Hepatocyte (in vitro differentiated cells): ENCODE results near the gene GTF3C1. TPM values are rescaled to one million over a fixed set of nuclear protein-coding genes. Genes with fewer than 3 reads are reported as not detected.

Experiments used
- DNase-seq: peaks from one replicate; pipeline ENCODE4 v3.0.0-alpha.2; 2016; ENCODE audit warnings: low spot score
- H2AFZ ChIP-seq: fragments of 200-600 bp; sonication (generic); 2 replicates; pipeline ENCODE4 v1.6.0; 2016; ENCODE audit warnings: antibody characterized with exemption, mild to moderate bottlenecking
- H3K27ac ChIP-seq: fragments of 200-600 bp; sonication (generic); 2 replicates; pipeline ENCODE4 v1.5.1; 2016; ENCODE audit warnings: mild to moderate bottlenecking
- H3K27me3 ChIP-seq: fragments of 200-600 bp; sonication (generic); 2 replicates; pipeline ENCODE4 v1.6.1; 2016
- H3K36me3 ChIP-seq: fragments of 200-600 bp; sonication (generic); replicated peaks from 2 replicates; pipeline ENCODE4 v1.5.1; 2016; ENCODE audit warnings: low read depth; ENCODE audit not compliant: insufficient read depth
- H3K4me1 ChIP-seq: fragments of 200-600 bp; sonication (generic); 2 replicates; pipeline ENCODE4 v1.5.1; 2016; ENCODE audit warnings: mild to moderate bottlenecking, moderate library complexity; ENCODE audit not compliant: insufficient read depth
- H3K4me2 ChIP-seq: fragments of 200-600 bp; sonication (generic); 2 replicates; pipeline ENCODE4 v1.6.0; 2016
- H3K4me3 ChIP-seq: fragments of 200-600 bp; sonication (generic); 2 replicates; pipeline ENCODE4 v1.5.1; 2016; ENCODE audit warnings: mild to moderate bottlenecking
- H3K79me2 ChIP-seq: fragments of 200-600 bp; sonication (generic); 2 replicates; pipeline ENCODE4 v1.6.0; 2017; ENCODE audit warnings: mild to moderate bottlenecking
- H3K9me2 ChIP-seq: fragments of 200-600 bp; sonication (generic); replicated peaks from 2 replicates; pipeline ENCODE4 v1.6.0; 2017; ENCODE audit warnings: mild to moderate bottlenecking; ENCODE audit not compliant: insufficient read depth
- H3K9me3 ChIP-seq: fragments of 200-600 bp; sonication (generic); 2 replicates; pipeline ENCODE4 v1.5.1; 2016; ENCODE audit warnings: low read depth, mild to moderate bottlenecking
- H4K20me1 ChIP-seq: fragments of 200-600 bp; sonication (generic); 2 replicates; pipeline ENCODE4 v1.6.0; 2016; ENCODE audit warnings: mild to moderate bottlenecking; ENCODE audit not compliant: insufficient read depth, poor library complexity, severe bottlenecking
- EZH2 ChIP-seq: fragments of 200-600 bp; sonication (generic); IDR thresholded peaks from 2 replicates; pipeline ENCODE4 v1.6.1; 2016; ENCODE audit warnings: antibody characterized with exemption, mild to moderate bottlenecking, borderline replicate concordance
- EZH2phosphoT487 ChIP-seq: fragments of 200-600 bp; sonication (generic); IDR thresholded peaks from one replicate; pipeline ENCODE4 v1.6.1; 2018; ENCODE audit warnings: antibody characterized with exemption, mild to moderate bottlenecking, low read depth, moderate library complexity; ENCODE audit not compliant: unreplicated experiment, severe bottlenecking
- WGBS: methylation state at CpG from one replicate; pipeline ENCODE4 v1.1.6; 2016; ENCODE audit warnings: low lambda C conversion rate; ENCODE audit errors: missing lambda C conversion rate; 5-methylcytosine and 5-hydroxymethylcytosine counted together
- polyA plus RNA-seq: library from polyadenylated mRNA; unstranded; fragments of >200 nt; fragmentation: Nextera tagmentation; extraction: Ambion mirVana; gene quantifications from 2 replicates; pipeline ENCODE4 v1.2.1, GENCODE V29; 2016
- total RNA-seq: library from RNA; depleted of rRNA; stranded (reverse); fragments of >200 nt; gene quantifications from 2 replicates; pipeline ENCODE4 v1.2.3, GENCODE V29; 2014
- TF ChIP-seq, protein P1 (sequence below): fragments of 200-600 bp; sonication (generic); IDR thresholded peaks from 2 replicates; pipeline ENCODE4 v1.5.1; 2016; ENCODE audit warnings: antibody characterized with exemption, mild to moderate bottlenecking; ENCODE audit not compliant: poor library complexity

GTF3C1 gene
- total and polyA plus RNA-seq, 2 experiments from 2014 or later: 41.5 to 59.6 TPM

- peaks cover 58% of the 10 kb centered on the region for H3K79me2 ChIP-seq
These were observed 1.9 kb downstream of the GTF3C1 start for GRCh38 chr16:27547851-27548250.

DNA sequence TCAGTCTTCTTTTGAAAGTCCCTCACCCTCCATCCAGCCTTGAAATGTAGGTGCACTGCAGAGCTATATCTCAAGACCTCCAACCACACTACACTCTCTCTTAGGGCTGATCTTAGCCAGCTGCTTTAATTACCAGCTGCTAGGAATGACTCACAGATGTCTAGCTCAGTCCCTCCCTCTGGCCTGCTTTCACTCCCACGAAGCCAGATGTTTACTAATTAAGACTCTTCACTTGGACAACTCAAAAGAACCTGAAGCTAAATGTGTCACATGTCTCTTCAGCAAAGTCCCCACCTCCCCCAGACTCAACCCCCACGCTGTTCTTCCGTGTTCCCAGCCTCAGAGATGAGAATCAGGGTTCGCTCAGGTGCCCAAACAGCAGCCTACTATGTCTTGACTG is 2.6 kb downstream of the GTF3C1 start:
- Histone ChIP-seq H4K20me1 (peaks cover 29% of the 10 kb centered on the region), H3K9me3 (no peaks in the 10 kb centered on the region), H3K4me2 (peak overlapping the region; percentile 46), H2AFZ (no peak overlapping the region), H3K9me2 (no peaks in the 10 kb centered on the region), H3K4me1 (peaks cover 14% of the 10 kb centered on the region), H3K79me2 (peaks cover 56% of the 10 kb centered on the region), H3K27ac (peak overlapping the region; percentile 7), H3K4me3 (no peak overlapping the region), H3K27me3 (no peaks in the 10 kb centered on the region), H3K36me3 (no peaks in the 10 kb centered on the region)
- 53% methylated on average over 4 of the region's 4 CpGs for WGBS
- TF ChIP-seq, protein P1, sequence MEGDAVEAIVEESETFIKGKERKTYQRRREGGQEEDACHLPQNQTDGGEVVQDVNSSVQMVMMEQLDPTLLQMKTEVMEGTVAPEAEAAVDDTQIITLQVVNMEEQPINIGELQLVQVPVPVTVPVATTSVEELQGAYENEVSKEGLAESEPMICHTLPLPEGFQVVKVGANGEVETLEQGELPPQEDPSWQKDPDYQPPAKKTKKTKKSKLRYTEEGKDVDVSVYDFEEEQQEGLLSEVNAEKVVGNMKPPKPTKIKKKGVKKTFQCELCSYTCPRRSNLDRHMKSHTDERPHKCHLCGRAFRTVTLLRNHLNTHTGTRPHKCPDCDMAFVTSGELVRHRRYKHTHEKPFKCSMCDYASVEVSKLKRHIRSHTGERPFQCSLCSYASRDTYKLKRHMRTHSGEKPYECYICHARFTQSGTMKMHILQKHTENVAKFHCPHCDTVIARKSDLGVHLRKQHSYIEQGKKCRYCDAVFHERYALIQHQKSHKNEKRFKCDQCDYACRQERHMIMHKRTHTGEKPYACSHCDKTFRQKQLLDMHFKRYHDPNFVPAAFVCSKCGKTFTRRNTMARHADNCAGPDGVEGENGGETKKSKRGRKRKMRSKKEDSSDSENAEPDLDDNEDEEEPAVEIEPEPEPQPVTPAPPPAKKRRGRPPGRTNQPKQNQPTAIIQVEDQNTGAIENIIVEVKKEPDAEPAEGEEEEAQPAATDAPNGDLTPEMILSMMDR: no peak
- TF ChIP-seq EZH2phosphoT487 (no peak), EZH2 (no peak)
- peak; percentile 55 for DNase-seq

More at GRCh38 chr16:27547851-27548250, 1.9 kb downstream of the GTF3C1 start:
- no peak for DNase-seq
- Histone ChIP-seq H3K4me2 (peak overlapping the region; percentile 89), H3K27me3 (no peaks in the 10 kb centered on the region), H3K27ac (peak overlapping the region; percentile 7), H2AFZ (no peak overlapping the region), H3K36me3 (no peaks in the 10 kb centered on the region), H3K9me2 (no peaks in the 10 kb centered on the region), H4K20me1 (peaks cover 29% of the 10 kb centered on the region), H3K9me3 (no peaks in the 10 kb centered on the region), H3K4me3 (no peak overlapping the region), H3K4me1 (peaks cover 14% of the 10 kb centered on the region)
- 98% methylated on average over 2 of the region's 2 CpGs for WGBS
- TF ChIP-seq EZH2phosphoT487 (no peak), EZH2 (no peak)
- TF ChIP-seq, protein P1: no peak

DNA sequence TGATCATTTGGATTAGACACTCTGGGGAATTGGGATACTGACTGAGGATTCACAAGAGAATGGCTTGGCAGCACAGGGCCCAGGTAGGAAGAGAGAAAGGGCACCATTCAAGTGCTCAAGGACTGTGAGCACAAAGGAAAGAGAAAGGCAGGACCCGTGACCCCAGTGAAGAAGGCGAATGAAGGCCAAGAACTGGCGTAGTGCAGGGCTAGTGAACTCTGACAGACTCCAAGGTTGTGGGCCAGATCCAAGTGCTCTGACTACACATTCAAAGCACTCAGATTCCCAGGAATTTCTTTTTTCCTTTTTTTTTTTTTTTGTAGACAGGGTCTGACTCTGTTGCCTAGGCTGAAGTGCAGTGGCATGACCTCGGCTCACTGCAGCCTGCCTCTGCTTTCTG is 5.0 kb downstream of the GTF3C1 start:
- WGBS: 94% methylated on average over 4 of the region's 4 CpGs
- Histone ChIP-seq H3K4me3 (no peak overlapping the region), H3K79me2 (peaks cover 38% of the 10 kb centered on the region), H3K36me3 (no peaks in the 10 kb centered on the region), H3K27me3 (no peaks in the 10 kb centered on the region), H4K20me1 (peaks cover 29% of the 10 kb centered on the region), H3K4me1 (peaks cover 14% of the 10 kb centered on the region), H3K9me2 (no peaks in the 10 kb centered on the region), H2AFZ (no peak overlapping the region), H3K27ac (no peak overlapping the region), H3K4me2 (no peak overlapping the region), H3K9me3 (no peaks in the 10 kb centered on the region)
- TF ChIP-seq EZH2phosphoT487 (no peak), EZH2 (no peak)
- no peak for DNase-seq

GRCh38 chr16:27543801-27544200 is 5.9 kb downstream of the GTF3C1 start:
- TF ChIP-seq EZH2: no peak
- no peak for TF ChIP-seq EZH2phosphoT487
- TF ChIP-seq, protein P1: no peak
- no peaks in the 10 kb centered on the region for H3K9me3 ChIP-seq
- no peak overlapping the region for H3K4me2 ChIP-seq
- no peaks in the 10 kb centered on the region for H3K36me3 ChIP-seq
- H3K4me1 ChIP-seq: peaks cover 14% of the 10 kb centered on the region
- DNase-seq: no peak
- H4K20me1 ChIP-seq: peaks cover 29% of the 10 kb centered on the region
- no peaks in the 10 kb centered on the region for H3K9me2 ChIP-seq
- no peak overlapping the region for H3K4me3 ChIP-seq
- peaks cover 31% of the 10 kb centered on the region for H3K79me2 ChIP-seq
- no peaks in the 10 kb centered on the region for H3K27me3 ChIP-seq
- no peak overlapping the region for H3K27ac ChIP-seq
- WGBS: 96% methylated on average over 3 of the region's 3 CpGs
- H2AFZ ChIP-seq: no peak overlapping the region
